HepG2 (cell line): ENCODE measurements around the gene EWSR1. TPM values are rescaled to one million over a fixed set of nuclear protein-coding genes. Genes with fewer than 3 reads are reported as not detected.

Source experiments
- BRD4 ChIP-seq: sonication (generic); formaldehyde crosslinking; IDR thresholded peaks from 2 replicates; pipeline ENCODE4 v1.4.0; 2020; ENCODE audit warnings: missing genetic modification reagents
- CBX1 ChIP-seq: IDR thresholded peaks from one replicate; pipeline ENCODE4 v1.6.1; 2016; ENCODE audit warnings: antibody characterized with exemption, low read depth
- E2F5 ChIP-seq: sonication (generic); formaldehyde crosslinking; conservative IDR thresholded peaks from 2 replicates; pipeline ENCODE4 v1.4.0; 2020; ENCODE audit warnings: missing genetic modification reagents
- FOXP4 ChIP-seq: sonication (generic); formaldehyde crosslinking; IDR thresholded peaks from 2 replicates; pipeline ENCODE4 v1.4.0; 2020; ENCODE audit warnings: missing genetic modification reagents
- GABPA ChIP-seq, 2 experiments: IDR thresholded peaks; 2 replicates each; pipeline ENCODE4 v1.6.1; 2011 to 2016; ENCODE audit warnings: low read depth in 2 of 2, low read length in 1 of 2, missing biosample characterization in 1 of 2, missing genetic modification characterization in 1 of 2
- GFI1 ChIP-seq: sonication (generic); formaldehyde crosslinking; IDR thresholded peaks from 2 replicates; pipeline ENCODE4 v1.5.0; 2020; ENCODE audit warnings: missing genetic modification reagents, mild to moderate bottlenecking, borderline replicate concordance
- GMEB1 ChIP-seq: sonication (generic); formaldehyde crosslinking; IDR thresholded peaks from 2 replicates; pipeline ENCODE4 v1.5.1; 2020; ENCODE audit warnings: missing genetic modification reagents, mild to moderate bottlenecking, borderline replicate concordance
- HNRNPLL ChIP-seq: fragments of 200-400 bp; formaldehyde crosslinking; IDR thresholded peaks from 2 replicates; pipeline ENCODE4 v1.6.1; 2017; ENCODE audit warnings: mild to moderate bottlenecking, low read depth, low read length; ENCODE audit not compliant: poor library complexity, severe bottlenecking
- KMT2B ChIP-seq: IDR thresholded peaks from 2 replicates; pipeline ENCODE4 v1.6.1; 2016; ENCODE audit warnings: missing genetic modification reagents, missing compliant biosample characterization
- MLLT10 ChIP-seq: sonication (generic); formaldehyde crosslinking; IDR thresholded peaks from 2 replicates; pipeline ENCODE4 v1.4.0; 2020; ENCODE audit warnings: missing genetic modification reagents
- REXO4 ChIP-seq: sonication (generic); formaldehyde crosslinking; IDR thresholded peaks from 2 replicates; pipeline ENCODE4 v1.8.0; 2022; ENCODE audit warnings: missing genetic modification reagents, mild to moderate bottlenecking, borderline replicate concordance
- RFX3 ChIP-seq: IDR thresholded peaks from 2 replicates; pipeline ENCODE4 v1.6.1; 2016; ENCODE audit warnings: missing biosample characterization, missing genetic modification reagents
- SNAI1 ChIP-seq: sonication (generic); formaldehyde crosslinking; IDR thresholded peaks from 2 replicates; pipeline ENCODE4 v1.5.0; 2020; ENCODE audit warnings: mild to moderate bottlenecking, missing genetic modification reagents, borderline replicate concordance
- TCF7L2 ChIP-seq: IDR thresholded peaks from 2 replicates; pipeline ENCODE4 v1.6.1; 2011; ENCODE audit warnings: mild to moderate bottlenecking, low read depth, low read length, moderate library complexity
- ZBTB21 ChIP-seq: sonication (generic); formaldehyde crosslinking; IDR thresholded peaks from 2 replicates; pipeline ENCODE4 v1.4.0; 2020; ENCODE audit warnings: missing genetic modification reagents
- ZNF160 ChIP-seq: sonication (generic); formaldehyde crosslinking; IDR thresholded peaks from 2 replicates; pipeline ENCODE4 v1.8.0; 2022; ENCODE audit warnings: mild to moderate bottlenecking, inconsistent platforms, missing genetic modification reagents
- ZNF282 ChIP-seq: fragments of 450-650 bp; IDR thresholded peaks from 2 replicates; pipeline ENCODE4 v1.6.1; 2018; ENCODE audit not compliant: partially characterized antibody
- ZNF691 ChIP-seq: sonication (generic); formaldehyde crosslinking; IDR thresholded peaks from 2 replicates; pipeline ENCODE4 v1.4.0; 2020; ENCODE audit warnings: missing genetic modification reagents, low read depth, mild to moderate bottlenecking, borderline replicate concordance
- ZNF773 ChIP-seq: sonication (generic); formaldehyde crosslinking; IDR thresholded peaks from 2 replicates; pipeline ENCODE4 v1.4.0; 2020; ENCODE audit warnings: missing genetic modification reagents, borderline replicate concordance
- ZNF883 ChIP-seq: sonication (generic); formaldehyde crosslinking; IDR thresholded peaks from 2 replicates; pipeline ENCODE4 v1.5.1; 2020; ENCODE audit warnings: mild to moderate bottlenecking, missing genetic modification reagents; ENCODE audit errors: not compliant biosample characterization
- ZSCAN31 ChIP-seq: sonication (generic); formaldehyde crosslinking; IDR thresholded peaks from 2 replicates; pipeline ENCODE4 v1.5.0; 2020; ENCODE audit warnings: low read depth, mild to moderate bottlenecking, missing genetic modification reagents
- polyA plus RNA-seq, 8 experiments: library from polyadenylated mRNA; depleted of rRNA in 3 of 8; stranded (reverse) in 7 of 8; unstranded in 1 of 8; fragments of >200 nt; fragmentation: Illumina TruSeq in 4 of 8; extraction: Trizol in 4 of 8; gene quantifications; 2 replicates each; pipeline versions ENCODE4 v1.2.1 to v1.2.3, GENCODE V29; 2011 to 2016; ENCODE audit warnings: low read depth in 4 of 8, missing spikeins in 1 of 8, mixed read lengths in 1 of 8; ENCODE audit not compliant: insufficient read depth in 1 of 8
- total RNA-seq, 5 experiments: library from RNA; depleted of rRNA; stranded (reverse); fragments of >200 nt; fragmentation: Illumina TruSeq; extraction: Trizol; gene quantifications; 2 replicates each; pipeline ENCODE4 v1.2.3, GENCODE V29; 2016; ENCODE audit warnings: low read depth in 1 of 5

EWSR1 gene
- total and polyA plus RNA-seq, 2 of the 13 experiments (the other 11 are each of a cell fraction or from before 2014, with no cell fraction given), result 211 to 326 TPM

- no peak; the same call in 1 of the 2 replicates for TF ChIP-seq ZNF160 (CRISPR knock-in tag)
- TF ChIP-seq ZBTB21 (CRISPR knock-in tag), result no peak
- TF ChIP-seq ZSCAN31 (CRISPR knock-in tag), result no peak
- no peak for TF ChIP-seq ZNF691
- no peak for TF ChIP-seq FOXP4 (CRISPR knock-in tag)
- 0 out of 2 replicates have a peak, but pooled peaks have one; percentile 20 for TF ChIP-seq GFI1 (CRISPR knock-in tag)
- no peak for TF ChIP-seq KMT2B
- 0 out of 2 replicates have a peak, but pooled peaks have one; percentile 55 for TF ChIP-seq E2F5 (CRISPR knock-in tag)
- TF ChIP-seq TCF7L2, result no peak
- no peak for TF ChIP-seq ZNF282
- TF ChIP-seq ZNF883 (CRISPR knock-in tag), result no peak
- no peak; the same call in 1 of the 2 replicates for TF ChIP-seq BRD4 (CRISPR knock-in tag)
- no peak; the same call in 1 of the 2 replicates for TF ChIP-seq ZNF773 (CRISPR knock-in tag)
- TF ChIP-seq SNAI1 (CRISPR knock-in tag), result no peak
- peak; percentile 66; the same call in 1 of the 2 replicates for TF ChIP-seq REXO4
- no peak for TF ChIP-seq RFX3
- no peak for TF ChIP-seq MLLT10 (CRISPR knock-in tag)
- TF ChIP-seq GMEB1 (CRISPR knock-in tag), result no peak
- no peak; the same call in 1 of the 2 replicates for TF ChIP-seq GABPA (IDR thresholded peaks at IDR 0.05; ENCODE audit: low read depth, low read length)
- no peak for TF ChIP-seq GABPA (CRISPR knock-in tag; IDR thresholded peaks at IDR 0.05; ENCODE audit: low read depth)
- TF ChIP-seq HNRNPLL, result no peak
- TF ChIP-seq CBX1, result no peak
Measured at GRCh38 chr22:29268511-29269229, 602 bp downstream of the EWSR1 start (continued).
